HFF-Myc (cell line): Measurements from ENCODE around the gene SLC25A12.

Source experiments
- DNase-seq: peaks from one replicate; pipeline ENCODE4 v3.0.0-alpha.2; 2011; ENCODE audit warnings: low read depth; ENCODE audit errors: extremely low read depth
- H3K4me3 ChIP-seq: replicated peaks from 2 replicates; pipeline ENCODE4 v1.5.1; 2011; ENCODE audit warnings: low read depth, mild to moderate bottlenecking, control low read depth, low read length
- CTCF ChIP-seq: IDR thresholded peaks from 2 replicates; pipeline ENCODE4 v1.5.1; 2012; ENCODE audit warnings: mild to moderate bottlenecking, low read depth, low read length, control low read depth; ENCODE audit errors: missing control alignments

Gene SLC25A12

GRCh38 chr2:171878481-171878993 is 15.5 kb downstream of the SLC25A12 start:
- DNase-seq = peak; percentile 51
- no peak for TF ChIP-seq CTCF
- H3K4me3 ChIP-seq = no peak overlapping the region

GRCh38 chr2:171874963-171875362 is 19.1 kb downstream of the SLC25A12 start:
- TF ChIP-seq CTCF = no peak
- DNase-seq = no peak
- no peak overlapping the region for H3K4me3 ChIP-seq

DNA sequence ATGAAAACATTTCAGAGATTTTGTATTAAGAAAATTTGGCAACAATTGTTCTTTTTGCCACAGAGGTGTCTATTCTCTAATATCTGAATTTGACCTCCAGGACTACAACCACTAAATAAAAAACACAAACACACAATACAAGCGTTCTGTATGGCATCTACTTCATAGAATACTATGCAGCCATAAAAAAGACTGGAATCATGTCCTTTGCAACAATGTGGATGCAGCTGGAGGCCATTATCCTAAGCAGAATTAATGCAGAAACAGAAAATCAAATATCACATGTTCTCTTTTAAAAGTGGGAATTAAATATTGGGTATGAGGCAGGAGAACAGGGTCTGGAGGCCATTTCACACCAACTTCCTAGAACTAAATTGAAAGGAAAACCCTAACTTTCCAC is 19.5 kb downstream of the SLC25A12 start:
- TF ChIP-seq CTCF = no peak
- no peak for DNase-seq
- H3K4me3 ChIP-seq = no peak overlapping the region

DNA sequence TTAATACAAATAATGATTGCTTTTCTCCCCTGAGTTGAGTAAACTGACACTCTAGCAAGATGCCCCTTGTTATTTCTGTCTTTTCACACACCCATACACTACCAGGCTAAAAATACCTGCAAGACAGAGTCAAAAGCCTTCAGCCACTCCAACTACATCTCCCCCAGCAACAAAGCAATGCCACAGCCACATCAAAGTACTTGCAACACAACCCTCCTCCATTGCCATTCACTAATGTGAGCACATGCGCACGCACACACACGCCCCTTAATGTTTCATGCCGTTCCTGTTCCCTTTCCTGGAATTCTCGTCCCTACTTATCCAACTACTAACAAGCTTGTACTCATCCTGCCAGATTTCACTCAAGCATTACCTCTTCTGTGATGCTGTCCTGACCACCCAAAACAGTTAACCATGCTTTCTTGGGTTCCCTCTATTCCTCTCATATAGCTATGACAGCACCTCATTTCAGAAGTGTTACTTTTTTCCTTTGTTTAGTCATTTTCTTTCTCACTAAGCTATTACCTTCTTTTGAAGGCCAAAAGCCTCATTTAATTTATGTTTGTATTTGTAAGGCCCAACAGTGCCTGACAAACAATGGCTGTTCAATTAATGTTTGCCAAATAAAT is 29.6 kb downstream of the SLC25A12 start:
- no peak for TF ChIP-seq CTCF
- no peak overlapping the region for H3K4me3 ChIP-seq
- DNase-seq = no peak

DNA sequence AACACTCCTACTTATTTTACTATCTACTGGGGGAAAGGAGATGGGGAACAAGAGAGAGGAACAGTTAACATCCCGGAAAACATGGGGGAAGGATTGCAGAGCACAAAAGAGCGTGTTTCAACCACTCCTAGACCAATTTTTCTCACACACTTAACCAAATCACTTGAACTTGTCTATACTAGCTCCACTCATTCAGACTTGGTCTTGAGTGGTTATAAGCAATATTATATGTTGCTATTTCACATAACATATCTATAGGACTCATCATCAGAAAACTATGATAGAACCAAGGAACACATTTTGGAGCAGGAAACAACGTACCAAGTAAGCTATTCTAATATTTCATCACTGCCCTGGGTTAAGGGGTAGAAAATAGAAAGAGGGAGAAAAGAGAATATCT is 31.5 kb downstream of the SLC25A12 start:
- TF ChIP-seq CTCF = no peak
- no peak overlapping the region for H3K4me3 ChIP-seq
- DNase-seq = no peak

- no peak overlapping the region for H3K4me3 ChIP-seq
- no peak for TF ChIP-seq CTCF
- DNase-seq = no peak
Measured at GRCh38 chr2:171858397-171858958, 35.6 kb downstream of the SLC25A12 start.
